Measurements from ENCODE around the gene TCF7L1.

Gene TCF7L1

GRCh38 chr2:85095094-85095493 is 38.1 kb upstream of the TCF7L1 start:
- DNase-seq (ENCODE audit: low read depth in 1 of 2, low spot score in 1 of 2) = no peak

GRCh38 chr2:85096616-85097015 is 36.6 kb upstream of the TCF7L1 start:
- DNase-seq (ENCODE audit: low read depth in 1 of 2, low spot score in 1 of 2) = no peak
- TF ChIP-seq POLR2AphosphoS5 (IDR thresholded peaks at IDR 0.05; ENCODE audit: low read depth) (no peak), CTCF (IDR thresholded peaks at IDR 0.05; ENCODE audit: insufficient read depth, low read length) (no peak), REST (IDR thresholded peaks at IDR 0.05; ENCODE audit: insufficient replicate concordance, low read depth) (no peak), SPI1 (IDR thresholded peaks at IDR 0.05; ENCODE audit: borderline replicate concordance, low read depth) (no peak), GABPA (IDR thresholded peaks at IDR 0.05; ENCODE audit: low read depth) (no peak)
- Histone ChIP-seq H3K4me3 (replicated peaks; ENCODE audit: insufficient read depth, low read length) (no peak overlapping the region), H3K27me3 (ENCODE audit: insufficient read depth, poor library complexity, severe bottlenecking) (no peaks in the 10 kb centered on the region), H3K27ac (replicated peaks) (no peak overlapping the region)

More at GRCh38 chr2:85095094-85095493, 38.1 kb upstream of the TCF7L1 start:
- Histone ChIP-seq H3K27me3 (ENCODE audit: insufficient read depth, poor library complexity, severe bottlenecking) (no peaks in the 10 kb centered on the region), H3K4me3 (replicated peaks; ENCODE audit: insufficient read depth, low read length) (no peak overlapping the region), H3K27ac (replicated peaks) (no peak overlapping the region)
- TF ChIP-seq CTCF (IDR thresholded peaks at IDR 0.05; ENCODE audit: insufficient read depth, low read length) = no peak
- no peak for TF ChIP-seq SPI1 (IDR thresholded peaks at IDR 0.05; ENCODE audit: borderline replicate concordance, low read depth)
- no peak for TF ChIP-seq REST (IDR thresholded peaks at IDR 0.05; ENCODE audit: insufficient replicate concordance, low read depth)
- TF ChIP-seq POLR2AphosphoS5 (IDR thresholded peaks at IDR 0.05; ENCODE audit: low read depth) = no peak
- no peak for TF ChIP-seq GABPA (IDR thresholded peaks at IDR 0.05; ENCODE audit: low read depth)

GRCh38 chr2:85104228-85104627 is 29.0 kb upstream of the TCF7L1 start:
- Histone ChIP-seq H3K4me3 (replicated peaks; ENCODE audit: insufficient read depth, low read length) (no peak overlapping the region), H3K27ac (replicated peaks) (no peak overlapping the region), H3K27me3 (ENCODE audit: insufficient read depth, poor library complexity, severe bottlenecking) (no peaks in the 10 kb centered on the region)
- DNase-seq (ENCODE audit: low read depth in 1 of 2, low spot score in 1 of 2) = no peak
- no peak for TF ChIP-seq POLR2AphosphoS5 (IDR thresholded peaks at IDR 0.05; ENCODE audit: low read depth)
- 0 out of 2 replicates have a peak, but pooled peaks have one; percentile 9 for TF ChIP-seq SPI1 (IDR thresholded peaks at IDR 0.05; ENCODE audit: borderline replicate concordance, low read depth)

GRCh38 chr2:85106489-85107180 is 26.6 kb upstream of the TCF7L1 start:
- no peak overlapping the region for H3K27ac ChIP-seq (replicated peaks)
- TF ChIP-seq GABPA (IDR thresholded peaks at IDR 0.05; ENCODE audit: low read depth) (no peak), CTCF (IDR thresholded peaks at IDR 0.05; ENCODE audit: insufficient read depth, low read length) (no peak), SPI1 (IDR thresholded peaks at IDR 0.05; ENCODE audit: borderline replicate concordance, low read depth) (no peak), REST (IDR thresholded peaks at IDR 0.05; ENCODE audit: insufficient replicate concordance, low read depth) (no peak), POLR2AphosphoS5 (IDR thresholded peaks at IDR 0.05; ENCODE audit: low read depth) (no peak)
- H3K4me3 ChIP-seq (replicated peaks; ENCODE audit: insufficient read depth, low read length) = no peak overlapping the region
- H3K27me3 ChIP-seq (ENCODE audit: insufficient read depth, poor library complexity, severe bottlenecking) = no peaks in the 10 kb centered on the region
- DNase-seq (ENCODE audit: low read depth in 1 of 2, low spot score in 1 of 2) = no peak

All from HL-60 (cell line).